ENCODE measurements around the gene TRIM67. TPM values are rescaled to one million over a fixed set of nuclear protein-coding genes. Genes with fewer than 3 reads are reported as not detected.

Gene TRIM67
- total and polyA plus RNA-seq, 2 of the 4 experiments (the other 2 are of a cell fraction): not detected

GRCh38 chr1:231201979-231202633 lies 40.2 kb downstream of the TRIM67 start:
- H3K18ac ChIP-seq (ENCODE audit: low read depth, low read length): no peak overlapping the region
- no peaks in the 10 kb centered on the region for H3K36me3 ChIP-seq (ENCODE audit: control insufficient read depth, insufficient read depth, low read length)
- H3K4me3 ChIP-seq (ENCODE audit: insufficient read depth, low read depth, low read length): no peak overlapping the region
- dilution Hi-C loops (cut with HindIII; ENCODE audit: low sequenced_read_pairs, unreplicated experiment) (no loop called here), in situ Hi-C loops (cut with MboI; ENCODE audit: low sequenced_read_pairs) (no loop called here), intact Hi-C loops (cut with micrococcal nuclease) (loop anchor here (5.0 kb wide), 1 partner anchor 155 kb away; no protein-coding TSS in a partner anchor)
- BruUV-seq (replicated peaks): no TSS peak
- H2AK5ac ChIP-seq (ENCODE audit: low read depth, low read length): no peak overlapping the region
- no peak overlapping the region for H2BK5ac ChIP-seq (ENCODE audit: low read depth, low read length, poor library complexity, severe bottlenecking)
- no peak overlapping the region for H3K56ac ChIP-seq (ENCODE audit: extremely low read depth, insufficient read depth, low read length)
- H2BK20ac ChIP-seq (ENCODE audit: low read depth, low read length): no peak overlapping the region
- H3K27me3 ChIP-seq (ENCODE audit: control insufficient read depth, insufficient read depth, low read length): peaks cover 42% of the 10 kb centered on the region
- TF ChIP-seq USF2 (IDR thresholded peaks at IDR 0.05; ENCODE audit: low read depth, low read length) (no peak), BHLHE40 (IDR thresholded peaks at IDR 0.05; ENCODE audit: low read depth, low read length) (no peak), MAFK (IDR thresholded peaks at IDR 0.05; ENCODE audit: low read depth, low read length) (no peak), MAZ (IDR thresholded peaks at IDR 0.05; ENCODE audit: borderline replicate concordance, low read depth, low read length) (no peak), SMC3 (IDR thresholded peaks at IDR 0.05; ENCODE audit: low read depth, low read length) (no peak)
- H4K91ac ChIP-seq (ENCODE audit: insufficient read depth, low read depth, low read length): no peak overlapping the region
- H3K79me1 ChIP-seq (ENCODE audit: low read depth in 1 of 2, low read length in 2 of 2): no peaks in the 10 kb centered on the region
- WGBS, 2 experiments (ENCODE audit: extremely low coverage in 2 of 2, insufficient read length in 1 of 2): 92 to 100% methylated on average over 1 to 2 of the region's 5 CpGs
- H2AK9ac ChIP-seq (replicated peaks; ENCODE audit: low read depth, low read length, poor library complexity): no peak overlapping the region
- no peaks in the 10 kb centered on the region for H3K9me3 ChIP-seq (ENCODE audit: control insufficient read depth, insufficient read depth, low read length)
- no peak overlapping the region for H2AFZ ChIP-seq (replicated peaks; ENCODE audit: low read length, poor library complexity)
- H3K4ac ChIP-seq (ENCODE audit: low read depth, low read length): no peak overlapping the region
- H3K4me2 ChIP-seq (ENCODE audit: low read depth, low read length): no peak overlapping the region
- H4K8ac ChIP-seq (ENCODE audit: low read depth in 2 of 2, low read length in 2 of 2): no peak overlapping the region
- no peak for ATAC-seq (ENCODE audit: low read depth)
- no peak overlapping the region for H2BK120ac ChIP-seq (ENCODE audit: low read depth, low read length)
- H3K9me1 ChIP-seq (ENCODE audit: insufficient read depth, low read length): no peaks in the 10 kb centered on the region
- no peak overlapping the region for H3K23ac ChIP-seq (ENCODE audit: low read depth, low read length)
- CTCF ChIA-PET: no interaction called here
- no peak overlapping the region for H3K14ac ChIP-seq (replicated peaks; ENCODE audit: low read depth, low read length)
- no peak overlapping the region for H3K9ac ChIP-seq (ENCODE audit: low read depth, low read length)
- H3K27ac ChIP-seq (ENCODE audit: insufficient read depth, low read length): no peak overlapping the region
- DNase-seq: no peak
- H4K5ac ChIP-seq (ENCODE audit: low read depth, low read length): no peak overlapping the region
- no peak overlapping the region for H2BK15ac ChIP-seq (ENCODE audit: low read depth, low read length)
- H4K20me1 ChIP-seq (ENCODE audit: insufficient read depth, low read length): no peaks in the 10 kb centered on the region
- H3K4me1 ChIP-seq (ENCODE audit: control insufficient read depth, insufficient read depth, low read length): no peaks in the 10 kb centered on the region
- POLR2A ChIA-PET (ENCODE audit: unreplicated experiment): no interaction called here

Data from IMR-90 (cell line).